Activated gamma-delta T cell treated with anti-CD3 and anti-CD28 coated beads, Interleukin-2, amount 50 U/mL, for 16 hours (primary cell): Measurements from ENCODE around the gene ASB18.
"Not testable (repeated sequence)": the region's sequence is repeated elsewhere in the genome, so short reads cannot be mapped to it uniquely, and the experiment has no call there.

Experiments used
- DNase-seq: peaks from one replicate; pipeline ENCODE4 v3.0.0-alpha.2; 2020; ENCODE audit warnings: low read depth

ASB18 gene, protein sequence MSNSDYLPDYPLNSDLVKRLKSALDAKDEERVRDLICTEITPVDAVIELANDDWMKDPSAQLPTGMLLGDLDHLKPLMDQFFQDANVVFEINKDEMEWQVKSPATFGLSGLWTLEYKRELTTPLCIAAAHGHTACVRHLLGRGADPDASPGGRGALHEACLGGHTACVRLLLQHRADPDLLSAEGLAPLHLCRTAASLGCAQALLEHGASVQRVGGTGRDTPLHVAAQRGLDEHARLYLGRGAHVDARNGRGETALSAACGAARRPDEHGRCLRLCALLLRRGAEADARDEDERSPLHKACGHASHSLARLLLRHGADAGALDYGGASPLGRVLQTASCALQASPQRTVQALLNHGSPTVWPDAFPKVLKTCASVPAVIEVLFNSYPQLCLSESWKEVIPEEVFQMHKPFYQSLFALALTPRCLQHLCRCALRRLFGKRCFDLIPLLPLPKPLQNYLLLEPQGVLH

DNA sequence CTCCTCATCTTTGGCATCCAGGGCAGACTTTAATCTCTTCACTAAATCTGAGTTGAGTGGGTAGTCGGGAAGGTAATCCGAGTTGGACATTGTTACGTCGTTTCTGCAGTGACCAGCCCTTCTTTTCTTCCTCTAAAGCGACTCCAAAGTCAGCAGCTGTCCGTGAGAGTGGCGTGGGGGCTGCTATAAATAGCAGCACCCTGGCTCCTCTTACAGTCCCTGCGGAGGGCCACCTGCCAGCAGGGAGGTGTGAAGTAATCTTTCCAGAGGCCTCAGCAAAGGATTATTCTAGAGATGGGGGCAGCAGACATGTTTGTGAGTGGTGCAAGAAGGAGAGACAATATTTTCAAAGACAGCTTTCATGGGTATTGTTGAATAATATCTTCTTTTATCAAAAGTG is at the start of gene ASB18:
Gene ASB18, minus strand, starts transcription at position 151 of the 400 bp plus-strand sequence. Its CDS starts 61 bp downstream, at position 90.
- no peak for DNase-seq

DNA sequence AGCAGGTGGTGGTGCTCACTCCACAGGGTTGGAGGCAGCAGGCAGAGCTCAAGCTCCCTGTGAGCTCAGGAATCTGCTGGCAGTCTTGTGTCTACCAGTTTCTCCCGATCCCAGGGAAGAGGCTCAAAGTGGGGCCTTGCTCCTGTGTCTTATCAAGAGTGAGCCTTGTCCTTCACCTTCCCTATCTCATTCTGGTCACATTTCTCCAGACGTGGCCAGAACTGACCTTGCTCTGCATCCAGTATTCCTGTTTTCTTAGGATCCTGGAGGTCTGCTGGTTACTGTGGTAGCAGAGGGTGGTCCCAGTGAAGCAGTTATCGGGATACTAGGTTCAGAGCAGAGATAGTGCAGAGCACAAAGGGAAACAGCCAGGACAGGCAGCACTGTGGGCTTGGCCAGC is 47.1 kb upstream of the ASB18 start:
- DNase-seq, result no peak

DNA sequence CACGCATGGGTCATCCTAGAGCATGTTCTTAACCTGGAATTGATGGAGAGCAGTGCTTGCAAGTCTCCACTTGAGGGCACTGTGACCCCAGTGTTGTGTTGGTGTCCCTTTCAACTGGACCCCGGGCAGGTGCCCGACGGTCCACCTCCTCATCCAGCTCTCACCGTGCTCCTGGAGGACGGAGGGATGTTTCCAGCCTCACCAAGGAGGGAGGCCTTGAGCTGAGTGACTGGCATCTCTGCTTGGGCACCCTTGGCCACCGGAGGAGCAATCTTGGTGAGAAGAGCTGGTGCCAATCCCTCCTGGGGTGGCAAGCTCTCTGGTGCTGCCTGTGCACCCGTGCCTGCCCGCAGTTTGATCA is 45.4 kb upstream of the ASB18 start:
- DNase-seq, result no peak

DNA sequence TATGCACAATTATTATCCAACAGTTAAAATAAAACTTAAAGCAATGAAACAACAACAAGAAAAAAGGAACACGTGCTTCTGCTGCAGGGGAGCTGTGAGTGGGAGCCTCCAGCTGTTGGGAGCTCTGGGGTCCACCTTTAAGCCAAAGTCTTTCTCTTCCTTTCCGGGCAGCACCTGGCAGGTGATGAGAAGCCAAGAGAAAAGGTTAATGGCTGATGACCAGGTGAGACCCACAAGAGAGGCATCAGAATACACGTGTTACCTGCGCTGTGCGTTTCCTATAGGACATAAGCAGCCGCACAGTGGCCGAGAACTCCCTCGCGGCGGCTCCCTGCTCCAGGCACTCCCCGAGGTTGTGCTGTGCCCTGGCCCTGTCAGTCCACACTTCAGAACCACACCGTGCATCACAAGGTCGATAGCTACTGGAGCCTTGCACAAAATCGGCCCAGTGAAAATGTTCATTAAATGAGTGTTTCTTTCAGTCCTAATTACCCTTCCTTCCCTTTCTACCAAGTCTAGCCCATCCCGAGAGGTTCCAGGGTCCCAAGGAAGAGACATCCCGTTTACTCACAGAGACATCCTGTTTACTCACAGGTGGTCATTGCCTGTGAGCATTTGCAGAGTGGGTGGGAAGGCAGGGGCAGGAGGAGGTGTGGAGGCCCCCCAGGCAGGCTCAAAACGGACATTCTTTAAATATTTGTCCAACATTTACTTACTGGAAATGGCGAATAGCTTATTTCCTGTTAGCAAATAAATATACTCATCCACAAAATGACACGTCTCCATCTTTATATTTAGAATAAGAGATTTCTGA is 44.9 kb upstream of the ASB18 start:
- DNase-seq, result no peak

DNA sequence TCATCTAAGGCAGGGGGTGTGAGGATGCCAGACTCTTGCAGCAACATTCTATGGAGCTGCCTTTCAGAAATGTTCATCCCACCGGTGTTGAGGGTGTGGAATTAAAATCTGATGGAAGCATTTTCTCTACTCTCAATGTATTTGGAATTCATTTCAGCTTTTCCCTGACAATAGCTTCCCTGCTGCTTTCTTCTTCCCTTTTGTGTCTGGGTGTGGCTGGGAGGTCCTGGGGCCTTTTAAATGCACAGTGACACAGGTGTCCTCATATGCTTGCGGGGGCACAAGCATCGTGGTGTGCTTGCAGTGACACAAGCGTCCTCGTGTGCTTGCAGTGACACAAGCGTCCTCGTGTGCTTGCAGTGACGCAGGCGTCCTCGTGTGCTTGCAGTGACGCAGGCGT is 43.4 kb upstream of the ASB18 start:
- DNase-seq, result no peak

DNA sequence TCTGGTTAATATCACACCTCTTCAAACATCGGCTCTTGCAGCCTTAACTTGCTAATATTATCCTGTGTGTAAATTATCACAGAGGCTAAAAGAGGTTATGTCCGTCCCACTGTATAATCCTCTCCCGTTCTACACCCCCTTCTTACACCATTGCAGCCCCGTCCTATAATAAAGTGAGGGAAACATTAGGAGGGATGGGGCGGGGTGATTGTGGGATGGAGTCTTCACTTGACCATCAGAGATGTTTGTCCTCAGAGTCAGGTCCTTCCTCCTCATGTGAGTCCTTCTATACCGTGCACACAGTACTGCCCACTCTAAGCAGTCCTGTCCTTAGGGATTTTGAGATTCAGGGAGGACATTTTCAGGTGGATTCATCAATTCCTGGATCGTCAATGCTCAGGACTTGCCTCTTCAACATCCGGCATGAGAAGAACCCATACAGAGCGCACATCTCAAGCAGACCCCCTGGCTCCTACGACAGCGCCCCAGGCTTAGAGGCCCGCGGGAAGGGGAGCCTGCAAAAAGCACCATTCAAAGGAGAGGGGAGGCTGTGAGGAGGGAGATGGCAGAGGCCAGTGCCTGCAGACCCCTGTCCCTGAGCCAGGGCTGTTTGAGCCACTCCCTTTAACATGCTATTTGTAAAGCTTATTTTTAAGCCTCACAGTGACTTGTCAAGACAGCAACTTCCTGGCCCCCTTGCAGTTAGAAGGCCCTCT is 42.8 kb upstream of the ASB18 start:
- no peak for DNase-seq

DNA sequence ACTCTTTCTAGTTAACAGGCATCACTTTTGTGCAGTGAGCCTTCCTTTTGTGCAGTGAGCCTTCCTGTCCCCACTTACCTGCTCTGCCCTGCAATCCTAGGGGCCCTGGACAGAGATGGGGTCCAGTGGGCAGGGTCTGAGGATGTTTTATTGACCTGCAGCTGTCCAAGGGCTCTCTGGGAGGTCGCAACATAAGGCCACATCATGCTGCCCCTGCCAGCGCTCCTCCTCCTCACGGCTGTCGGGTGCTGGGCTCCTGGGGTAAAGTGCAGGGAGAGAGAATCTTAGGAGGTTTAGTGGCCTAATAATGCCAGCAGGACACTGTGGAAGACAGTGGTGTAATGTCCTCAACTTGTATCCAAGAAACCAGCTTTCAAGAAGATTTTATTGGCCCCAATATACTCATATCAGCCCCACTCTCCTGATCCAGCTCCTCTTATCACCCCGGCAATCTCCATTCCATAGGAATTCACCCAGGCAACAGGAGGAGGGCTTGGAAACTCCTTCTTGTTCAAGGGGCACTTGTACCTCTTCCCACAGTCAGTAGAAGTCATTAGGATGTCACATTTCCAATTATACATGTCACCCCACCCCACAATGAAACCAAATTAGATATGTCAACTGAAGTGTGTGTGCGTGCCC is 41.9 kb upstream of the ASB18 start:
- no peak for DNase-seq

DNA sequence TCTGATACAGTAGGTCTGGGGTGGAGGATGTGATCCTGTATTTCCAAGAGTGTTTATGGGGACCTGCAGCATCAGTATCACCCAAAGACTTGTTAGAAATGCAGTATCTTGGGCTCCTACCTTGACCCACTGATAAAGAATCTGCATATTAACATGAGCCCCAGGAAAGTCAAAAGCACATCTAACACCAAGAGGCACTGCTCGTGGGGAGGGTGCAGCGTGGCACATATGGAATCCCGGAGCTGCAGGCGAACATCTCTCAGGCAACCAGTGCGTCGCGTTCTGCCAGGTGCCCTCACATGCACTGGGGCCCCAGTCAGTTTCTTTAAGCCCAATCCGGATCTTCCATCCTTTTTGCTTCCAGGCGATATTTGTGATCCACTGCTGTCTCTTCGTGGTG is 41.3 kb upstream of the ASB18 start:
- DNase-seq, result no peak

DNA sequence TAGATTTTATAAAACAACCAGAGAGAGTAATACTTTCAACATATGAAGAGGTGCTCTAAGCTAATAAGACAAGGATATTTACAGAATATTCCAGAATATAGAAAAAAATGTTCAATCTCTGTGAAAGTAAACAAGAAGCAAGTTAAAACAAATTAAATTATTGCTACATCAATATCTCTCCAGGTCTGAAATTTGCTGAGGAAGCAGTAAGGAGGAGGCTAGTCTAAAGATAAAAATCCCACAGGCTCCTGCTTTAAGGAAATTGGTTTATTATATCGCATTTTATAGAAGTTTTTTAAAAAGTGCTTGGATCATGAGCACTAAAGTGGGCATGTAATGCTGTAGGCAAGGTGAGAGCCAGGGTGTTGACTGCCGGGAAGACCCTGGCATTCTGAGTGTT is 39.7 kb upstream of the ASB18 start:
- no peak for DNase-seq

DNA sequence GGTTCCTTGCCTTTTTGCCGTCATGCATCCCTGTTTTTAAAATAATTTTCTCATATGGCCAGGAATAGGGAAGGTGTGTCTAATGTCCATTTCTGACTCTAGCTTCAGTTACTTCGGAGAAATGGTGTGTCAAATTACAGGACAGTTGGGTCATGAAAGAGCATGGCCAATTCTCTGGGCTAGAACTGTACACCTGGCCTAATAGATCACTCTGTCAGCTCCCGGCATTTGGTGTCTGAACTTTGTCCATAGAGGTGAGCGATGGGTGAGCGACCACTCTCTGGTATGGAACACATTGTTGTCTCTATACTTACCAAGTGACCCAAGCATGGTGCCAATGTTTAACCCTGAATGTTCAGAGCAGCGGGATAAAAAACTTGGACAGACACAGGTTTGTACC is 38.3 kb upstream of the ASB18 start:
- no peak for DNase-seq

DNA sequence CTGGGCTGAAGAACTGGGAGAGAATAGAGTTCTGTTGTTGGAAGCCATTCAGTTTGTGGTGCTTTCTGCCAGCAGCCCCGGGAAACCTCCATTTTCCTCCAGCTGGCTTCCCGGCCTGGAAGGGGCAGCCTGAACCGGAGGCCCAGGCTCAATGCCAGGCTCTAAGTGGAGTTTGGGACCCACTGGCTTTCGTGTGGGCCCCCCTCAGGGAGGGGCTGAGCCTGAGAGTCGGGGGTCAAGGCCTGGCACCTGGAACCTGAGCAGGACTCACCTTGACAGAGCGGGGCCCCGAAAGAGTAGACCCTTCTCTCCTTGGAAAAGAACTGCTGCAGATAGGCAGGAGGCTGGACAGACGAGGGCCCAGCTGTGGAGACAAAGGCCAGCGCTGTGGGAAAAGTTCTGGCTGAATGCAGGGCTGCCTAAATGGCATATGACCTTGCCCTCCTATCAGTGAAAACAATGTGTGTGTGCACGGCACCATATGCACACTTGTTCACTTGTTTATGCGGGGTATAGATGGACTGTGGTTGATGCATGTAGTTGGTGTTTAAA is 34.8 kb upstream of the ASB18 start:
- DNase-seq, result no peak

DNA sequence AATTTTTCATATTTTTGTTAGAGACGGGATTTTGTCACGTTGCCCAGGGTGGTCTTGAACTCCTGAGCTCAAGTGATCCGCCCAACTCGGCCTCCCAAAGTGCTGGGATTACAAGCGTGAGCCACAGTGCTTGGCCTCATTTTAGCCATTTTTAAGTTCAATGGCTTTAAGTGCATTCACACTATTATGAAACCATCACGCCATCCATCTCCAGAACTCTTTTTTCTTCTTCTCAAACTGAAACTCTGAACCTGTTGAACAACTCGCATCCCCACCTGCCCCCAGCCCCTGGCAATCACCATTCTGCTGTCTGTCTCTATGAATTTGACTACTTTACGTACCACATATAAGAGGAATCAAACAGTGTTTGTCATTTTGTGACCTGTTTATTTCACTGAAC is 31.3 kb upstream of the ASB18 start:
- no peak for DNase-seq

DNA sequence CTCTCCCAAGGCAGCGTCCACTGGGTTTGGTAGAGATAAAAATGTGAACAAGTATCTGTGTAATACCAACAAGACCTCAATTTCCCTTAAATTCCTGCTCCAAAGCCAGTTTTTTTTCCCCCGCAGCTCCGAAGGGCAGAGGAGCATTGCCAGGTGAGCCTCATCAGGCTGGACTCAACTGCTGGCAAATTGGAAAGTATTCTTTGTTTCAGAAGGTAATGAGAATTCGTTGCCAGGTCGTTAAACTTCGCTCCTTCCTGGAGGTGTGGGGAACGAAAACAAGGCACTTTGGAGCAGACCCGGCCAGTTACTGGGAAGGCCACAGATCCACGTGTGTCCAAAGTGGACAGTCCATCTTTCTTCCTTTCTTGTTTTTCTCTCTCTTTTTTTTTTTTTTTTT is 30.4 kb upstream of the ASB18 start:
- DNase-seq, result no peak

DNA sequence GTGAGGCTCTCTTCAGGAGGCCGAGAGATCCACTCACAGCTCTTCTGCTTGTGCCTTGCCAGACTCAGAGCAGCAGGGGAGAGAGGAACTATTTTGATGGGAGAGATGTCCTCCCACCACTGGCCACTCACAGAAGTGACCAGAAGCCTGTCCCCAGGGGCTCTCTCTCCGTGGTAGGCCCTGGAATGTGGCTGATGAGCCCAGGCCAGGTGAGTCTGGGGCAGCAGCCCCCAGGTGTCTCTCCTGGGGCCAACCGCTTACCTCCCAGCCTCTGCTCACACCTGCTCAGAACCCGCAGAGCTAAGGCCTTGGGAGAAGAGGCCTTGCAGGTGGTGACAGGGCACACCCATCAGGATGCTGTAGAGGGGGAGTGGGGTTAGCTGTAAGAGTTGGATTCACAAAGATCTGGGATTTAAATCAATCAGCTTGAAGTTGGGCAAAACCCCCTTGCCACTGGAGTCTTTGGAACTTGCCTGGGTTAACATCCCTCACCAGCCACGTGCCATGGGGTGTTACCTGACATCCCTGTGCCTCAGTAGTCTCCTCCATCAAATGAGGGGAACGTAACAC is 29.1 kb upstream of the ASB18 start:
- DNase-seq, result no peak

DNA sequence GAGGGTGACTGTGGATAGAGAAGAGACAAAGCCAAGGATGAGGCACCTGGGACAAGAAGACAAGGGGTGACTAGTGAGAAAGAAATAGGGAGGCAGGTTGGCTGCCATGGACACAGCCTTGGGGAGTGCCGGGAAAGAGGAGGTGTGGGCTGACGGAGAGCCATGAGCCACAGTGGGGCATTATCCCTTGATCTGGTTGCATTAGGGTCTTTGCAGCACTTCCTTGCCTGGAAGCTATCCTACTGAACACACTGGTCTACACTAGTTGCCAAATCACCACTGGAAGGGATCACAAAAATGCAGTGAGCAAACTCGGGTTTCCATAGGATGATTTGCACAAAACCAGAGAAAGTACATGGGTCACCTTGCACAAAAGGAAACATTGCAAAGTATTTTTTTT is 27.7 kb upstream of the ASB18 start:
- DNase-seq, result no peak

DNA sequence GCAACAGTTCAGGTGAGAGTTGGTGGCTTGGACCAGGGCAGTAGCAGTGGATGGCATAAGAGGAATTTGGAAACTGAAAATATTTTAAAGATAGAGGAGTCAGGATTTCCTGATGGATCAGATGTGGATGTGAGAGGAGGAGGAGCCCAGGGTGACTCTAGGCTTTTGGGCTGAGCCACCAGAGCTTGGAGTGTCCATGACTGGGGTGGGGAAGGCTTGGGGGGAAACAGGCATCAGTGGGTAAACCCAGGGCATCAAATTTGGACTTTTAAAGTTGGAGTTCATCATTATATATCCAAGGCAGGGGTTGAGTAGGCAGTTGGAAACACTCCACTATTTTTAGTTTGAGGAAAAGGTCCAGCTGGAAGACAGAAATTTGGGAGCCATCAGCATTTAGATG is 27.3 kb upstream of the ASB18 start:
- no peak for DNase-seq

DNA sequence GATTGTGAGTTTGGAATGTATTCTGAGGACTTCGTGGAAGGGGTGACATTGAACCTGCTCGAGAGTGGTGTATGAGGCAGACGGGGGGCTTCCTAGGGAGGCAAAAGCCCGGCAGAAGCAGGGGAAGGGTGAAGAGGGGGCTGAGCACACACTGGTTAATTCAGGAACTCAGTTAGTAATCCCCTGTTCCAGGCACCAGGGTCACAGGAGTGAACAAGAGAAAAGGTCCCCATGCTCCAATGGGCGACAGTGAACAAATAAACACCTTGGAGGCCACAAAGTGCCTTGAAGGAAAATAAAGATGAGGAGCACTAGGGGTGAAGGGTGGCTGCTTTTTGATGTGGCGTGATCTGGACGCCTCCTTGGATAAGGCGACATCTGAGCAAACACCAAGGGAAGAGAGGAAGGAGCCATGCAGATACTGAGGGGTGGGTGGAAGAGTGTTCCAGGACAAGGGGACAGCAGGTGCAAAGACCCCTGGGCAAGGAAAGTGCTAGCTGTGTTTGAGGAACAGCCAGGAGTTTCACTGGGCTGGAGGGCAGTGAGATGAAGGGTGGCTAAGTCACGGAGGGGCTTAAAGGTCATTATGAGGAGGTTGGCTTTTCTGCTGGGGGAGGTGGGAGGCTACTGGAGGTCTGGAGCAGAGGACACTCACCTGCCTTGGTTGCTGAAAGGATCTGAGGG is 26.7 kb upstream of the ASB18 start:
- no peak for DNase-seq

DNA sequence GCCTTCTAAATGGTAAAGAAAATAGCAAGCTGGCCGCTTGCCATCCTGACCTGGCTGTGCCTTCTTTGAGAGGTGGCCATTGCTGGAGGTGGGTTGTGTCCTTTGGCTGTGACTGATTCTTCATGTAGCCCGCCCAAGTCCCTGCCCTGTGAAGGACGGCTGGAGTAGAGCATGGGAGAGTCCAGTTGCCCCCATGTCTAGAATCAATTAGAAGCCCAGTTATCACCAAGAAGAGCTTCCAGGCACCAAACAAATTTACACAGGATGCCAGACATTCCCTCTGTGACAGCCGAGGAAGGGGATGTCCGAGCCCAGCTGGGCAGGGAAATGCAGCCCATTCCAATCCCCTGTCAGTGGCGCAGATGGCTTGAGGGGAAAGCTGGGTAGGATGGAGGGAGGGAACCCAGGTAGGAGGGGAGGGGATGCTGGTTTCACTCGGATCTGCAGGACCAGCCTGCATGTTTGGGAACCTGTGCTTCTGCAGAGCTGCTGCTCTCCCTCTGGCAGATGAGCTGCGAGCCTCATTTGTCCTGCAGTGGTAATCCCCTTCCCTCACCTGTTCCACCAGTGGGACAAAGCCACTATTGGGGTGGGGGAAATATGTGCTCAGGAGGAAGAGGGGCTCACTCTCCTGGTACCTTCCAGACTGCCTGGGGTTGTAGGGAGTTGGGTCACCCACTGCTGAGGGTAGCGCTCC is 25.7 kb upstream of the ASB18 start:
- no peak for DNase-seq

DNA sequence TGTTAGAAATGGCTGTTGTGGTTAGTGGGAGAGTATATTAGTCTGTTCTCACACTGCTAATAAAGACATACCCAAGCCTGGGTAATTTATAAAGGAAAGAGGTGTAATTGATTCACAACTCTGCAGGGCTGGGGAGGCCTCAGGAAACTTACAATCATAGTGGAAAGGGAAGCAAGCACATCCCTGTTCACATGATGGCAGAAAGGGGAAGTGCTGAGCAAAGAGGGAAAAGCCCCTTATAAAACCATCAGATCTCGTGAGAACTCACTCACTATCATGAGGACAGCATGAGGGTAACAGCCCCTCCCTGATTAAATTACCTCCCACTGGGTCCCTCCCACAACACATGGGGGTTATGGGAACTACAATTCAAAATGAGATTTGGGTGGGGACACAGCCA is 24.2 kb upstream of the ASB18 start:
- not testable (repeated sequence) for DNase-seq

DNA sequence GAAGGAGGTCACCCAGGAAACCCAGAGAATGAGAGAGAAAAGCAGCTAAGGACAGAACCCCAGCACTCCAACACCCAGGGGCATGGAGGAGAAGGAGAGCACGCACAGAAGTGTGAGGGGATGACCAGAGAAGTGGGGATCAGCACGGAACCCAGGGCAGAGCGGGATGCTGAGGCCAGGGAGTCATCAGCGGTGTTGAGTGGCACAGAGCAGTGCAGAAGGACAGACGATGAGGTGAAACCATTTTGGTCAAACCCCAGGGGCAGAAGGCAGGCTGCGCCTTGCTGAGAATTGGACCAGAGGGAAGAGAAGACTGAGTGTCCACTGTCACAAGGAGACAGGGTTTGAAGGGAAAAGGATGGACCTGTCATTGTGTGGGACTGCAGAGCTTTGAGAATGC is 23.4 kb upstream of the ASB18 start:
- DNase-seq, result no peak
